WTC11 (cell line): ENCODE results near the gene ZNF599. TPM values are rescaled to one million over a fixed set of nuclear protein-coding genes. Genes with fewer than 3 reads are reported as not detected.

Experiments used
- ATAC-seq: fragments of 200-7000 bp; cut with Tn5 transposase; 2 replicates; pipeline ENCODE4 v1.10.0; 2021; ENCODE audit warnings: mild to moderate bottlenecking, moderate library complexity
- CTCF ChIA-PET: fragments of 300-600 bp; sonication (Branson Sonifier 250); formaldehyde crosslinking; loops from one replicate; lab custom pipeline; 2021; ENCODE audit warnings: antibody characterized with exemption; lab: Charles Lee
- POLR2A ChIA-PET: fragments of 350-600 bp; sonication (Branson Sonifier 250); formaldehyde crosslinking; loops from one replicate; lab custom pipeline; 2021; ENCODE audit warnings: antibody characterized with exemption; lab: Charles Lee
- DNase-seq: peaks from one replicate; pipeline ENCODE4 v3.0.0; 2021; ENCODE audit warnings: low spot score
- H3K27ac Mint-ChIP-seq: 2 replicates; pipeline ENCODE4 v1.8.0; 2021; ENCODE audit warnings: mixed read lengths
- H3K27me3 Mint-ChIP-seq: 2 replicates; pipeline ENCODE4 v1.8.0; 2021; ENCODE audit warnings: low read depth, mild to moderate bottlenecking, moderate library complexity, mixed read lengths
- H3K36me3 Mint-ChIP-seq: 2 replicates; pipeline ENCODE4 v1.8.0; 2021; ENCODE audit warnings: mixed read lengths
- H3K4me1 Mint-ChIP-seq: 2 replicates; pipeline ENCODE4 v1.8.0; 2022; ENCODE audit warnings: mixed read lengths
- H3K4me3 Mint-ChIP-seq: 2 replicates; pipeline ENCODE4 v1.8.0; 2021; ENCODE audit warnings: mild to moderate bottlenecking, moderate library complexity, mixed read lengths
- H3K9me3 Mint-ChIP-seq: 2 replicates; pipeline ENCODE4 v1.8.0; 2021; ENCODE audit warnings: mixed read lengths
- ARID4B ChIP-seq: sonication (generic); formaldehyde crosslinking; IDR thresholded peaks from 2 replicates; pipeline ENCODE4 v1.8.0; 2023; ENCODE audit warnings: missing genetic modification reagents, mild to moderate bottlenecking, borderline replicate concordance
- CREB1 ChIP-seq: sonication (generic); formaldehyde crosslinking; IDR thresholded peaks from 2 replicates; pipeline ENCODE4 v1.8.0; 2023; ENCODE audit warnings: mild to moderate bottlenecking, missing genetic modification reagents
- CTCF ChIP-seq: fragments of 200-600 bp; IDR thresholded peaks from 2 replicates; pipeline ENCODE4 v1.8.0; 2022; ENCODE audit warnings: antibody characterized with exemption
- HMGA2 ChIP-seq: fragments of 250-450 bp; sonication (Bioruptor Pico); IDR thresholded peaks from 2 replicates; pipeline ENCODE4 v1.4.0; 2021; ENCODE audit warnings: mild to moderate bottlenecking, moderate library complexity
- JAZF1 ChIP-seq: fragments of 250-450 bp; sonication (Bioruptor Pico); IDR thresholded peaks from 2 replicates; pipeline ENCODE4 v1.9.0; 2021; ENCODE audit warnings: moderate library complexity, mild to moderate bottlenecking, inconsistent platforms
- NFE2L1 ChIP-seq: sonication (generic); formaldehyde crosslinking; IDR thresholded peaks from 2 replicates; pipeline ENCODE4 v1.8.1; 2023; ENCODE audit warnings: missing genetic modification reagents
- NR1H2 ChIP-seq: sonication (generic); formaldehyde crosslinking; IDR thresholded peaks from 2 replicates; pipeline ENCODE4 v1.9.0; 2021; ENCODE audit warnings: mild to moderate bottlenecking, moderate library complexity, missing genetic modification reagents
- NR2C2 ChIP-seq: sonication (generic); formaldehyde crosslinking; IDR thresholded peaks from 2 replicates; pipeline ENCODE4 v1.8.0; 2022; ENCODE audit warnings: mild to moderate bottlenecking, missing genetic modification reagents
- TEAD4 ChIP-seq: sonication (generic); formaldehyde crosslinking; IDR thresholded peaks from 2 replicates; pipeline ENCODE4 v1.8.0; 2022; ENCODE audit warnings: mild to moderate bottlenecking, missing genetic modification reagents
- TP53 ChIP-seq: sonication (generic); formaldehyde crosslinking; IDR thresholded peaks from 2 replicates; pipeline ENCODE4 v1.8.1; 2023; ENCODE audit warnings: mild to moderate bottlenecking, missing genetic modification reagents
- ZNF263 ChIP-seq: sonication (generic); formaldehyde crosslinking; IDR thresholded peaks from 2 replicates; pipeline ENCODE4 v1.8.1; 2022; ENCODE audit warnings: low read depth, mild to moderate bottlenecking, moderate library complexity, missing genetic modification reagents
- ZNF423 ChIP-seq: fragments of 250-450 bp; sonication (Bioruptor Pico); IDR thresholded peaks from 2 replicates; pipeline ENCODE4 v2.1.2; 2022; ENCODE audit warnings: mild to moderate bottlenecking, moderate library complexity
- total RNA-seq: library from RNA; stranded (reverse); gene quantifications from 3 replicates; pipeline ENCODE4 v1.2.3, GENCODE V29; 2021
- TF ChIP-seq, protein P1 (sequence below): fragments of 250-450 bp; sonication (Bioruptor Pico); IDR thresholded peaks from 2 replicates; pipeline ENCODE4 v1.9.0; 2021; ENCODE audit warnings: mild to moderate bottlenecking
- TF ChIP-seq, protein P2 (sequence below): sonication (generic); formaldehyde crosslinking; IDR thresholded peaks from 2 replicates; pipeline ENCODE4 v1.8.1; 2022; ENCODE audit warnings: missing genetic modification reagents, borderline replicate concordance
- TF ChIP-seq, protein P3 (sequence below): sonication (generic); formaldehyde crosslinking; IDR thresholded peaks from 2 replicates; pipeline ENCODE4 v1.8.0; 2022; ENCODE audit warnings: mild to moderate bottlenecking, missing genetic modification reagents
- TF ChIP-seq, protein P4 (sequence below): fragments of 250-450 bp; sonication (Bioruptor Pico); IDR thresholded peaks from 2 replicates; pipeline ENCODE4 v1.9.0; 2021; ENCODE audit warnings: mild to moderate bottlenecking
- TF ChIP-seq, protein P5 (sequence below): fragments of 250-450 bp; sonication (Bioruptor Pico); IDR thresholded peaks from 2 replicates; pipeline ENCODE4 v1.9.0; 2021; ENCODE audit warnings: moderate library complexity, mild to moderate bottlenecking, inconsistent platforms, borderline replicate concordance
- TF ChIP-seq, protein P6 (sequence below): sonication (generic); formaldehyde crosslinking; IDR thresholded peaks from 2 replicates; pipeline ENCODE4 v1.8.0; 2022; ENCODE audit warnings: mild to moderate bottlenecking, missing genetic modification reagents

ZNF599 gene
- total RNA-seq, 1 experiment from 2014 or later = 5.2 TPM

DNA sequence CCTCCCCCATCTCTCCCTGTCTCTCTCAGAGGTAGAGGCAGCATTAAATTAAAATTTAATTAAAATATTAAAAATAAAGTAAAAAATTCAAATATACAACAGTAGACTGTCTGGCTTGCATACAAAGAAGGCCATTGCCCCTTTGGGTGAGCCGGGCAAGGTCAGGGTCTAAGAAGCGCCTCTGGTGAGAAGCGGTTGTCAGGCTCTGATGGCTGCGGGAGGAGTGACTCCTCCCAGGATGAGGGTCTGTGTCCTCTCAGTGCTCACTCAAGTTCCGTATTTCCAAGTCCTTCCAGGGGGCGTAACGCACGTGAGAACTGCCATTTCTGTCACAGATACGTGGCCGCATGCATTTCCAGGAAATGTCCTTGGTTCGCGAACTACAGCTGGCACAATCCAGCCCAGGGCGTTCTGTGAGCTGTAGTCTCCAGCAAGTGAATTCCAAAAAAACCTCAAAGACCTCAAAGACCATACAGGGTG is 39.7 kb downstream of the ZNF599 start (continued):
- TF ChIP-seq ARID4B (CRISPR knock-in tag) (no peak), ZNF423 (CRISPR knock-in tag) (no peak), NR2C2 (CRISPR knock-in tag) (no peak)

DNA sequence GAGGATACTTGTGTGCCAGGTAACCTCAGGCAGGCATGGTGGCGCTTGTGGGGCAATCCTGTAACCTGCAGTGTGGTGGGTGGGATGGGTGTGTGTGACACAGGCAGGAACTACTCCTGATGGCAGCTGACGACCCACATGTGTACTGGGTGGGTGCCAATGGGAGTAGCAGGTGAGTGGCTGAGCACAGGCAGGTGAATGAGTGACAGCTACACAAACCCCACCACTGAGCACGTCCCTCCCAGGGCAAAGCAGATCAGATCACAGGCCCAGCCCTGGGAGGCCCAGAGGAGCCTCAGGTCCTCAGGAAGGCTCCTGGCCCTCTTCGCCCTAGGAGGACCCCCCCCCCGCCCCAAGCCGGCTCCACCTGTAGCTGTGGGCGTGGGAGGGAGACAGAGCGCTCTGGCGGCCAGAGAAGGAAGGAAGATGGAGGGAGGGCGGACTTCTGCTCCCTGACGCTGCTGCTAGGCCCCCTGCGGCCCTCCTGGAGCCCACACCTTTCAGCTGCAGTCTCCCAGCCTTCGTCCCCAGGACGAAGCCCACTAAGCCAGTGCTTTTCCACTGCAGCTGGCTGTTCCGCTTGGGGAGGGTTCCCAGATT is 40.3 kb downstream of the ZNF599 start:
- 0 out of 2 replicates have a peak, but pooled peaks cover 3% of the 10 kb centered on the region for H3K9me3 Mint-ChIP-seq
- POLR2A ChIA-PET = no interaction called here
- TF ChIP-seq ZNF263 (no peak), CTCF (no peak), TEAD4 (CRISPR knock-in tag) (no peak)
- TF ChIP-seq, protein P1, sequence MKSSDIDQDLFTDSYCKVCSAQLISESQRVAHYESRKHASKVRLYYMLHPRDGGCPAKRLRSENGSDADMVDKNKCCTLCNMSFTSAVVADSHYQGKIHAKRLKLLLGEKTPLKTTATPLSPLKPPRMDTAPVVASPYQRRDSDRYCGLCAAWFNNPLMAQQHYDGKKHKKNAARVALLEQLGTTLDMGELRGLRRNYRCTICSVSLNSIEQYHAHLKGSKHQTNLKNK (CRISPR knock-in tag) = no peak
- TF ChIP-seq, protein P2, sequence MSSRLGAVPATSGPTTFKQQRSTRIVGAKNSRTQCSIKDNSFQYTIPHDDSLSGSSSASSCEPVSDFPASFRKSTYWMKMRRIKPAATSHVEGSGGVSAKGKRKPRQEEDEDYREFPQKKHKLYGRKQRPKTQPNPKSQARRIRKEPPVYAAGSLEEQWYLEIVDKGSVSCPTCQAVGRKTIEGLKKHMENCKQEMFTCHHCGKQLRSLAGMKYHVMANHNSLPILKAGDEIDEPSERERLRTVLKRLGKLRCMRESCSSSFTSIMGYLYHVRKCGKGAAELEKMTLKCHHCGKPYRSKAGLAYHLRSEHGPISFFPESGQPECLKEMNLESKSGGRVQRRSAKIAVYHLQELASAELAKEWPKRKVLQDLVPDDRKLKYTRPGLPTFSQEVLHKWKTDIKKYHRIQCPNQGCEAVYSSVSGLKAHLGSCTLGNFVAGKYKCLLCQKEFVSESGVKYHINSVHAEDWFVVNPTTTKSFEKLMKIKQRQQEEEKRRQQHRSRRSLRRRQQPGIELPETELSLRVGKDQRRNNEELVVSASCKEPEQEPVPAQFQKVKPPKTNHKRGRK (CRISPR knock-in tag) = no peak
- TF ChIP-seq, protein P3, sequence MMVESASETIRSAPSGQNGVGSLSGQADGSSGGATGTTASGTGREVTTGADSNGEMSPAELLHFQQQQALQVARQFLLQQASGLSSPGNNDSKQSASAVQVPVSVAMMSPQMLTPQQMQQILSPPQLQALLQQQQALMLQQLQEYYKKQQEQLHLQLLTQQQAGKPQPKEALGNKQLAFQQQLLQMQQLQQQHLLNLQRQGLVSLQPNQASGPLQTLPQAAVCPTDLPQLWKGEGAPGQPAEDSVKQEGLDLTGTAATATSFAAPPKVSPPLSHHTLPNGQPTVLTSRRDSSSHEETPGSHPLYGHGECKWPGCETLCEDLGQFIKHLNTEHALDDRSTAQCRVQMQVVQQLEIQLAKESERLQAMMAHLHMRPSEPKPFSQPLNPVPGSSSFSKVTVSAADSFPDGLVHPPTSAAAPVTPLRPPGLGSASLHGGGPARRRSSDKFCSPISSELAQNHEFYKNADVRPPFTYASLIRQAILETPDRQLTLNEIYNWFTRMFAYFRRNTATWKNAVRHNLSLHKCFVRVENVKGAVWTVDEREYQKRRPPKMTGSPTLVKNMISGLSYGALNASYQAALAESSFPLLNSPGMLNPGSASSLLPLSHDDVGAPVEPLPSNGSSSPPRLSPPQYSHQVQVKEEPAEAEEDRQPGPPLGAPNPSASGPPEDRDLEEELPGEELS (CRISPR knock-in tag) = no peak
- TF ChIP-seq, all 79 proteins: peak for 0
- ATAC-seq = no peak
- Mint-ChIP-seq H3K36me3 (no peaks in the 10 kb centered on the region), H3K27me3 (peaks cover 2% of the 10 kb centered on the region; the same call in 1 of the 2 replicates), H3K4me3 (peak overlapping the region; percentile 97), H3K4me1 (peaks cover 12% of the 10 kb centered on the region), H3K27ac (no peak overlapping the region)
- DNase-seq = no peak
- CTCF ChIA-PET = interaction anchor here (0.6 to 1.5 kb wide), 2 partner anchors 106 to 250 kb away, joined by 3 to 5 read pairs; no protein-coding TSS in a partner anchor

DNA sequence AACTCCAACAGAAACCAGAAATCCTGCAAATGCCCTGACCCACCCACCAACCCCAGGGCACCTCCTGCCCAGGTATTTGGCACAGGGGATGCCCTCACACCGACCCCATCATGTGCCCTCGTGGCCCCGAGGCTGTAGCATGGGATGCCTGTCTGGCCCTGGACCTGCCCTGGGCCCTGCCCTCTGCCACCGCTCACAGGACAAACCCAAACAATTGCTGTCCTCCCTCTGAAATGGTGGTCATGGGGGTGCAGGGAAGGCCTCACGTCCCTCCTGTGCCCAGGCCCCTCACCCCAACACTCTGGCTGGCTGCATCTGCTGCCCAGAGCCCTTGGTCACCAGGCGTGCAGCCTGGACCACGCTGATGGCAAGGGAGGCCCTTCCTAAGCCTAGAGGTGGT is 41.1 kb downstream of the ZNF599 start:
- DNase-seq (no peak), ATAC-seq (no peak)
- ChIA-PET CTCF (no interaction called here), POLR2A (no interaction called here)
- H3K4me3 Mint-ChIP-seq = peak overlapping the region; percentile 20
- H3K27ac Mint-ChIP-seq = no peak overlapping the region
- H3K9me3 Mint-ChIP-seq = peaks cover 5% of the 10 kb centered on the region; the same call in 1 of the 2 replicates
- H3K4me1 Mint-ChIP-seq = peaks cover 12% of the 10 kb centered on the region
- TF ChIP-seq NFE2L1 (CRISPR knock-in tag) = no peak
- TF ChIP-seq NR1H2 = no peak
- no peak for TF ChIP-seq ZNF423 (CRISPR knock-in tag)
- no peak for TF ChIP-seq JAZF1 (CRISPR knock-in tag)
- no peak for TF ChIP-seq NR2C2 (CRISPR knock-in tag)
- TF ChIP-seq, protein P4, sequence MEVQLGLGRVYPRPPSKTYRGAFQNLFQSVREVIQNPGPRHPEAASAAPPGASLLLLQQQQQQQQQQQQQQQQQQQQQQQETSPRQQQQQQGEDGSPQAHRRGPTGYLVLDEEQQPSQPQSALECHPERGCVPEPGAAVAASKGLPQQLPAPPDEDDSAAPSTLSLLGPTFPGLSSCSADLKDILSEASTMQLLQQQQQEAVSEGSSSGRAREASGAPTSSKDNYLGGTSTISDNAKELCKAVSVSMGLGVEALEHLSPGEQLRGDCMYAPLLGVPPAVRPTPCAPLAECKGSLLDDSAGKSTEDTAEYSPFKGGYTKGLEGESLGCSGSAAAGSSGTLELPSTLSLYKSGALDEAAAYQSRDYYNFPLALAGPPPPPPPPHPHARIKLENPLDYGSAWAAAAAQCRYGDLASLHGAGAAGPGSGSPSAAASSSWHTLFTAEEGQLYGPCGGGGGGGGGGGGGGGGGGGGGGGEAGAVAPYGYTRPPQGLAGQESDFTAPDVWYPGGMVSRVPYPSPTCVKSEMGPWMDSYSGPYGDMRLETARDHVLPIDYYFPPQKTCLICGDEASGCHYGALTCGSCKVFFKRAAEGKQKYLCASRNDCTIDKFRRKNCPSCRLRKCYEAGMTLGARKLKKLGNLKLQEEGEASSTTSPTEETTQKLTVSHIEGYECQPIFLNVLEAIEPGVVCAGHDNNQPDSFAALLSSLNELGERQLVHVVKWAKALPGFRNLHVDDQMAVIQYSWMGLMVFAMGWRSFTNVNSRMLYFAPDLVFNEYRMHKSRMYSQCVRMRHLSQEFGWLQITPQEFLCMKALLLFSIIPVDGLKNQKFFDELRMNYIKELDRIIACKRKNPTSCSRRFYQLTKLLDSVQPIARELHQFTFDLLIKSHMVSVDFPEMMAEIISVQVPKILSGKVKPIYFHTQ = no peak
- TF ChIP-seq HMGA2 (CRISPR knock-in tag) = no peak
- TF ChIP-seq CREB1 (CRISPR knock-in tag) = no peak
- TF ChIP-seq, protein P5, sequence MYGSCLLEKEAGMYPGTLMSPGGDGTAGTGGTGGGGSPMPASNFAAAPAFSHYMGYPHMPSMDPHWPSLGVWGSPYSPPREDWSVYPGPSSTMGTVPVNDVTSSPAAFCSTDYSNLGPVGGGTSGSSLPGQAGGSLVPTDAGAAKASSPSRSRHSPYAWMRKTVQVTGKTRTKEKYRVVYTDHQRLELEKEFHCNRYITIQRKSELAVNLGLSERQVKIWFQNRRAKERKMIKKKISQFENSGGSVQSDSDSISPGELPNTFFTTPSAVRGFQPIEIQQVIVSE (CRISPR knock-in tag) = no peak
- no peak for TF ChIP-seq TP53 (CRISPR knock-in tag)
- TF ChIP-seq, protein P6, sequence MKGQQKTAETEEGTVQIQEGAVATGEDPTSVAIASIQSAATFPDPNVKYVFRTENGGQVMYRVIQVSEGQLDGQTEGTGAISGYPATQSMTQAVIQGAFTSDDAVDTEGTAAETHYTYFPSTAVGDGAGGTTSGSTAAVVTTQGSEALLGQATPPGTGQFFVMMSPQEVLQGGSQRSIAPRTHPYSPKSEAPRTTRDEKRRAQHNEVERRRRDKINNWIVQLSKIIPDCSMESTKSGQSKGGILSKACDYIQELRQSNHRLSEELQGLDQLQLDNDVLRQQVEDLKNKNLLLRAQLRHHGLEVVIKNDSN (CRISPR knock-in tag) = no peak
- no peaks in the 10 kb centered on the region for H3K36me3 Mint-ChIP-seq
- peaks cover 10% of the 10 kb centered on the region for H3K27me3 Mint-ChIP-seq
